WTC11 (cell line): ENCODE measurements around the gene MACROD2.

Source experiments
- CREM ChIP-seq: sonication (generic); formaldehyde crosslinking; IDR thresholded peaks from 2 replicates; pipeline ENCODE4 v1.8.1; 2022; ENCODE audit warnings: mild to moderate bottlenecking, missing genetic modification reagents, moderate library complexity
- JUN ChIP-seq: sonication (generic); formaldehyde crosslinking; IDR thresholded peaks from 2 replicates; pipeline ENCODE4 v1.8.0; 2023; ENCODE audit warnings: mild to moderate bottlenecking, missing genetic modification reagents
- NFE2L1 ChIP-seq: sonication (generic); formaldehyde crosslinking; IDR thresholded peaks from 2 replicates; pipeline ENCODE4 v1.8.1; 2023; ENCODE audit warnings: missing genetic modification reagents
- TF ChIP-seq, protein P1 (sequence below): sonication (generic); formaldehyde crosslinking; IDR thresholded peaks from 2 replicates; pipeline ENCODE4 v1.8.0; 2022; ENCODE audit warnings: mild to moderate bottlenecking, missing genetic modification reagents

- TF ChIP-seq, protein P1, sequence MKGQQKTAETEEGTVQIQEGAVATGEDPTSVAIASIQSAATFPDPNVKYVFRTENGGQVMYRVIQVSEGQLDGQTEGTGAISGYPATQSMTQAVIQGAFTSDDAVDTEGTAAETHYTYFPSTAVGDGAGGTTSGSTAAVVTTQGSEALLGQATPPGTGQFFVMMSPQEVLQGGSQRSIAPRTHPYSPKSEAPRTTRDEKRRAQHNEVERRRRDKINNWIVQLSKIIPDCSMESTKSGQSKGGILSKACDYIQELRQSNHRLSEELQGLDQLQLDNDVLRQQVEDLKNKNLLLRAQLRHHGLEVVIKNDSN (CRISPR knock-in tag): no peak
- TF ChIP-seq NFE2L1 (CRISPR knock-in tag) (no peak), JUN (CRISPR knock-in tag) (no peak), CREM (CRISPR knock-in tag) (no peak)
These were observed 560.9 kb downstream of the MACROD2 start for GRCh38 chr20:14556206-14556605.
